ENCODE results near the gene ENOX1. TPM values are rescaled to one million over a fixed set of nuclear protein-coding genes. Genes with fewer than 3 reads are reported as not detected.

The ENOX1 gene
- total and polyA plus RNA-seq, 2 donors, result 4.0 to 5.7 TPM

DNA sequence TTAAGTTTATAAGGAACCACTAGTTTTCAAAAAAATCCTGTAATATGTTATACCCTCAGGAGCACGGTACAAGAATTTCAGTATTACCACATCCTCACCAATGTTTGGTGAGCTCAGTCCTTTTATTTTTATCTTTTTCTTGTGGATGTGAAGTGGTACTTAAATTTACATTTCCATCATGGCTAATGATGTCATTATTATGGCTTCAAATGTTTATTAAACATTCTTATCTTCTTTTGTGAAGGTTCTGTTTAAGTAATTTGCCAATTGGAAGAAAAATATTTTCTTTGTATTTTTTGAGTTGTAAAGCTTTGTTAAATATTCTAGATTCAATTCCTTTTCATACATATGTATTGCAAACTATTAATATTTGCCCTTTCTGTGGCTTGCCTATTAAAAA lies 291.0 kb downstream of the ENOX1 start:
- 64% methylated on average over 1 of the region's 1 CpG for WGBS

DNA sequence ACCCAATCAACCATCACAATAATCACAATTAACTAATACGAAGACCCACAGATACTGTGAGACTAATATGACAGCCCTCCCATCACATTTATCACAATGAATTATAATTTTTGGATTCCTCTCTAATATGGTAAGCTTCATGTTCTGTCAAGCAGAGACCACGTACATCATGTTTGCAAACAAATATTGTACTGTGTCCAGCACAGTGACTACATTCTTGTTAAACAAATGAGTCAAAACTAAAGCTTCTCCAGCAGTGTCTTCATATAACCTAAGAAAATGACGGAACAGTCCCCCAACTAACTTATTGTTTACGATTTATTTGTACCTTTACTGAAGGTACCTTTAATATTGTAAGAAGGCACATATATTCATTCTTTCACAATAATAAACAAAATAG lies 292.6 kb downstream of the ENOX1 start:
- Histone ChIP-seq H3K36me3 (ENCODE audit: control insufficient read depth in 2 of 2, insufficient read depth in 2 of 2, low read length in 1 of 2) (no peaks in the 10 kb centered on the region), H3K27ac (ENCODE audit: low read depth in 1 of 2, low read length in 1 of 2) (no peak overlapping the region), H3K4me1 (ENCODE audit: control insufficient read depth in 2 of 2, insufficient read depth in 2 of 2, low read length in 2 of 2) (no peaks in the 10 kb centered on the region), H3K4me3 (ENCODE audit: low read length in 2 of 2) (no peak overlapping the region), H3K9me3 (ENCODE audit: control insufficient read depth in 2 of 2, insufficient read depth in 1 of 2, low read length in 1 of 2) (no peaks in the 10 kb centered on the region), H3K27me3 (ENCODE audit: control insufficient read depth in 2 of 2, insufficient read depth in 1 of 2, low read length in 1 of 2) (no peaks in the 10 kb centered on the region)
- 97% methylated on average over 4 of the region's 4 CpGs for WGBS
- no peak for DNase-seq (ENCODE audit: low read depth in 6 of 9, low spot score in 9 of 9)

More for the DNA sequence above, 291.0 kb downstream of the ENOX1 start:
- no peaks in the 10 kb centered on the region for H3K27me3 ChIP-seq (ENCODE audit: control insufficient read depth in 2 of 2, insufficient read depth in 1 of 2, low read length in 1 of 2)
- DNase-seq (ENCODE audit: low read depth in 6 of 9, low spot score in 9 of 9), result no peak
- no peak overlapping the region for H3K4me3 ChIP-seq (ENCODE audit: low read length in 2 of 2)
- no peaks in the 10 kb centered on the region for H3K36me3 ChIP-seq (ENCODE audit: control insufficient read depth in 2 of 2, insufficient read depth in 2 of 2, low read length in 1 of 2)
- no peak overlapping the region for H3K27ac ChIP-seq (ENCODE audit: low read depth in 1 of 2, low read length in 1 of 2)
- no peaks in the 10 kb centered on the region for H3K9me3 ChIP-seq (ENCODE audit: control insufficient read depth in 2 of 2, insufficient read depth in 1 of 2, low read length in 1 of 2)
- no peaks in the 10 kb centered on the region for H3K4me1 ChIP-seq (ENCODE audit: control insufficient read depth in 2 of 2, insufficient read depth in 2 of 2, low read length in 2 of 2)

DNA sequence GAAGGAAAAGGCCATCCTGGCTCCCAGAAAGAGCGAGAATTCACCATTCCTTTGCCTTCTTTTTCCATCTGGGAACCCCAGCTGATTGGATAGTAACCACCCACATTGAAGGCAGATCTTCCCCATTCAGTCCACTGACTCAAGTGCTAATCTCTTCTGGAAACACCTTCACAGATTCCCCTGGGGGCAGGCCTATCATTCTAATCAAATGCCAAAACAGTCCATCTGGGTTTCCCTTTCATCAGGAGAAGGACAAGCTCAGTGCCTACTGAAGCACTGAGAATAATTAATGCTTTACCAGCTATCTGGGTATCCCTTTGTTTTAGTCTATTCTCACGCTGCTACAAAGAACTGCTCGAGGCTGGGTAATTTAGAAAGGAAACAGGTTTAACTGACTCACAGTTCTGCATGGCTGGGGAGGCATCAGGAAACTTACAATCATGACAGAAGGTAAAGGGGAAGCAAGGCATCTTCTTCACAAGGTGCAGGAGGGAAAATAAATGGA lies 293.2 kb downstream of the ENOX1 start:
- Histone ChIP-seq H3K27ac (ENCODE audit: low read depth in 1 of 2, low read length in 1 of 2) (no peak overlapping the region), H3K9me3 (ENCODE audit: control insufficient read depth in 2 of 2, insufficient read depth in 1 of 2, low read length in 1 of 2) (no peaks in the 10 kb centered on the region)
- WGBS, result 77% methylated on average over 3 of the region's 3 CpGs

DNA sequence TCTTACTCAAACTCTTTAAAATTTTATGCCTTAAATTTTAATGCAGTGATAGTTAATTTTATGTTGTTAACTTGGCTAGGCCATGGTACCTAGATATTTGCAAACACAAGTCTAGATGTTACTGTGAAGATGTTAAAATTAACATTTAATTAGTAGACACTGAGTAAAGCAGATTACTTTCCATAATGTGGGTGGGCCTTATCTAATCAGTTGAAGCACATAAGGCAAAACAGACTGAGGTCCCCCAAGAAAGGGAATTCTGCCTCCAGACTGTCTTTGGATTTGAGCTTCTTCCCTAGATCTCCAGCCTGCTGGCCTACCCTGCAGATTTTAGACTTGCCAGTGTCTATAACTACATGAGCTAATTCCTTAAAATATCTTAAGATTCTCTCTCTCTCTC lies 294.0 kb downstream of the ENOX1 start:
- H3K27ac ChIP-seq (ENCODE audit: low read depth in 1 of 2, low read length in 1 of 2), result no peak overlapping the region
- H3K4me3 ChIP-seq (ENCODE audit: low read length in 2 of 2), result no peak overlapping the region
- no peaks in the 10 kb centered on the region for H3K9me3 ChIP-seq (ENCODE audit: control insufficient read depth in 2 of 2, insufficient read depth in 1 of 2, low read length in 1 of 2)
- no peak for DNase-seq (ENCODE audit: low read depth in 6 of 9, low spot score in 9 of 9)
- no peaks in the 10 kb centered on the region for H3K4me1 ChIP-seq (ENCODE audit: control insufficient read depth in 2 of 2, insufficient read depth in 2 of 2, low read length in 2 of 2)
- H3K36me3 ChIP-seq (ENCODE audit: control insufficient read depth in 2 of 2, insufficient read depth in 2 of 2, low read length in 1 of 2), result no peaks in the 10 kb centered on the region
- H3K27me3 ChIP-seq (ENCODE audit: control insufficient read depth in 2 of 2, insufficient read depth in 1 of 2, low read length in 1 of 2), result no peaks in the 10 kb centered on the region

More for the DNA sequence above, 293.2 kb downstream of the ENOX1 start:
- Histone ChIP-seq H3K36me3 (ENCODE audit: control insufficient read depth in 2 of 2, insufficient read depth in 2 of 2, low read length in 1 of 2) (no peaks in the 10 kb centered on the region), H3K27me3 (ENCODE audit: control insufficient read depth in 2 of 2, insufficient read depth in 1 of 2, low read length in 1 of 2) (no peaks in the 10 kb centered on the region), H3K4me1 (ENCODE audit: control insufficient read depth in 2 of 2, insufficient read depth in 2 of 2, low read length in 2 of 2) (no peaks in the 10 kb centered on the region), H3K4me3 (ENCODE audit: low read length in 2 of 2) (no peak overlapping the region)
- DNase-seq (ENCODE audit: low read depth in 6 of 9, low spot score in 9 of 9), result no peak

DNA sequence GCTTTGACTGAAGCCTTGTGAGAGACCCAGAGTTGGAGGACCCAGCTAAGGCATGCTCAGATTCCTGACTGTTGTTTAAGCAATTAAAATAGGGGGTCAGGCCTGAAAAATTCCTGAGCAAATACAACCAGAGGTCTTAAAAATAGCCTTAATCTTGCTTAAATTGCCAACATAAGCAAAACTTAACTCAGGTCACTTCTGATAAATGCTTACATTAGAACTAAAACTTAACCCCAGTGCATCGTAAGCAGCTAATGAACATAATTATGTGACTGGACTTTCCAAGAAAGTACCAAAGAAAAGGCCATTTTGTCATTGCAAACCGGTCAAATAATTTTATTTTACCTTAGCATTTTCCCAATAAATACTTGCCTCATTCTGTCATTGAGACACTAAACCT lies 294.5 kb downstream of the ENOX1 start:
- H3K36me3 ChIP-seq (ENCODE audit: control insufficient read depth in 2 of 2, insufficient read depth in 2 of 2, low read length in 1 of 2), result no peaks in the 10 kb centered on the region
- no peak overlapping the region for H3K27ac ChIP-seq (ENCODE audit: low read depth in 1 of 2, low read length in 1 of 2)
- no peaks in the 10 kb centered on the region for H3K4me1 ChIP-seq (ENCODE audit: control insufficient read depth in 2 of 2, insufficient read depth in 2 of 2, low read length in 2 of 2)
- H3K9me3 ChIP-seq (ENCODE audit: control insufficient read depth in 2 of 2, insufficient read depth in 1 of 2, low read length in 1 of 2), result no peaks in the 10 kb centered on the region
- WGBS, result 97% methylated on average over 2 of the region's 2 CpGs
- no peak overlapping the region for H3K4me3 ChIP-seq (ENCODE audit: low read length in 2 of 2)
- H3K27me3 ChIP-seq (ENCODE audit: control insufficient read depth in 2 of 2, insufficient read depth in 1 of 2, low read length in 1 of 2), result no peaks in the 10 kb centered on the region
- no peak for DNase-seq (ENCODE audit: low read depth in 6 of 9, low spot score in 9 of 9)

DNA sequence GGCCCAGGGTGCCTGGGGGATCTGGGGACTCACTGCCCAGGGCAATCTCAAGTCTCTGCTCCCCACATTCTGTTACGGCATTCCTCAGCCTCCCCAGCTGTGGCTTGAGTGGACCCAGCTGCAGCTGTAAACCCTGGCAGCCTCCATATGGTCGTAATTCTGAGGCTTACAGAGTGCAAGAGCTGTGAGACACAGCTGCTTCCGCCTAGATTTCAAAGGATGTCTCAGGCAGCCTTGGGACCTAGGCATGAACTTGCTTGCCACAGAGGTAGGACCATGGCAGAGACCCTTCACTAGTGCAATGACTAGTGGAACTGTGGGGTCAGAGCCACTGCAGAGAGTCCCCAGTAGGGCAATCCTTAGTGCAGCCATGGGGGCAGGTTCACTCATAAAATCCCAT lies 297.5 kb downstream of the ENOX1 start:
- Histone ChIP-seq H3K27me3 (ENCODE audit: control insufficient read depth in 2 of 2, insufficient read depth in 1 of 2, low read length in 1 of 2) (no peaks in the 10 kb centered on the region), H3K4me3 (ENCODE audit: low read length in 2 of 2) (no peak overlapping the region), H3K4me1 (ENCODE audit: control insufficient read depth in 2 of 2, insufficient read depth in 2 of 2, low read length in 2 of 2) (no peaks in the 10 kb centered on the region), H3K27ac (ENCODE audit: low read depth in 1 of 2, low read length in 1 of 2) (no peak overlapping the region), H3K9me3 (ENCODE audit: control insufficient read depth in 2 of 2, insufficient read depth in 1 of 2, low read length in 1 of 2) (no peaks in the 10 kb centered on the region), H3K36me3 (ENCODE audit: control insufficient read depth in 2 of 2, insufficient read depth in 2 of 2, low read length in 1 of 2) (no peaks in the 10 kb centered on the region)
- no peak for DNase-seq (ENCODE audit: low read depth in 6 of 9, low spot score in 9 of 9)
- 90% methylated on average over 3 of the region's 3 CpGs for WGBS

DNA sequence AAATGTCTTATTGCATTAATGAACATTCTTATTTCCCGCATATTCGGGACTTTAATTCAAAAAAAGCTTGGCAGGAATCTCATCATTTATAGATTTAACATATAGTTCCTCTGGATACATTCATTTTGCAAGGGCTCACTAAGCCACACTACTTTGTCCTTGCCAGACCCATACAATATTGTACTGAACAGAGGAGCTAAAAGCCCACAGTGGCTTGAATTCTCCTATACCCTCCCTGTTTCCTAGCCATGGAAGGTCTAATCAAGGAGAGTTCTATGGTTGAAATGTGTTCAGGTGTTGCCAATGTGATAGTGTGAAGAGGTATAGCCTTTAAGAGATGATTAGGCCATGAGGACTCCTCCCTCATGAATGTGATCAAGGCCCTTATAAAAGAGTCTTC lies 298.9 kb downstream of the ENOX1 start:
- Histone ChIP-seq H3K4me1 (ENCODE audit: control insufficient read depth in 2 of 2, insufficient read depth in 2 of 2, low read length in 2 of 2) (no peaks in the 10 kb centered on the region), H3K9me3 (ENCODE audit: control insufficient read depth in 2 of 2, insufficient read depth in 1 of 2, low read length in 1 of 2) (no peaks in the 10 kb centered on the region), H3K4me3 (ENCODE audit: low read length in 2 of 2) (no peak overlapping the region), H3K27me3 (ENCODE audit: control insufficient read depth in 2 of 2, insufficient read depth in 1 of 2, low read length in 1 of 2) (no peaks in the 10 kb centered on the region), H3K36me3 (ENCODE audit: control insufficient read depth in 2 of 2, insufficient read depth in 2 of 2, low read length in 1 of 2) (no peaks in the 10 kb centered on the region), H3K27ac (ENCODE audit: low read depth in 1 of 2, low read length in 1 of 2) (no peak overlapping the region)
- WGBS, result 97% methylated on average over 2 of the region's 2 CpGs
- DNase-seq (ENCODE audit: low read depth in 6 of 9, low spot score in 9 of 9), result no peak

DNA sequence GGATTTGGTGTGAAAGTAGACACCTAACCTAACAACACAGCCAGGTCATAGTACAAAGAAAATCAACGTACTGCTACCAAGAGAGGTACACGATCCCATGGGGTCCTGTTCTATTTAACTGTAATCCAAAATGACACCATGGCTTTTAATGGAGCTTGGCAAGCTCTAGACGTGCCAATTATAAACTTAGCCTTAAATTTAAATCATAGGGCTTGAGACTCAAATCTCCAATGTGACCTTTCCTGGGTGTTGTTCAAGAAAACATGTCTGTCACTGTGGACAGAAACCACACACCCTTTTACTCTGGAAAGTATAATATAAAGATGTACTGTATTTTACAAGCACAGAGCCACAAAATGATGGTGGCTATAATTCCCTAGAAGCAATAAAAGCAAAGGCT lies 299.3 kb downstream of the ENOX1 start:
- Histone ChIP-seq H3K4me1 (ENCODE audit: control insufficient read depth in 2 of 2, insufficient read depth in 2 of 2, low read length in 2 of 2) (no peaks in the 10 kb centered on the region), H3K4me3 (ENCODE audit: low read length in 2 of 2) (no peak overlapping the region), H3K27me3 (ENCODE audit: control insufficient read depth in 2 of 2, insufficient read depth in 1 of 2, low read length in 1 of 2) (no peaks in the 10 kb centered on the region), H3K27ac (ENCODE audit: low read depth in 1 of 2, low read length in 1 of 2) (no peak overlapping the region), H3K36me3 (ENCODE audit: control insufficient read depth in 2 of 2, insufficient read depth in 2 of 2, low read length in 1 of 2) (no peaks in the 10 kb centered on the region), H3K9me3 (ENCODE audit: control insufficient read depth in 2 of 2, insufficient read depth in 1 of 2, low read length in 1 of 2) (no peaks in the 10 kb centered on the region)
- WGBS, result 90% methylated on average over 3 of the region's 3 CpGs
- no peak for DNase-seq (ENCODE audit: low read depth in 6 of 9, low spot score in 9 of 9)

DNA sequence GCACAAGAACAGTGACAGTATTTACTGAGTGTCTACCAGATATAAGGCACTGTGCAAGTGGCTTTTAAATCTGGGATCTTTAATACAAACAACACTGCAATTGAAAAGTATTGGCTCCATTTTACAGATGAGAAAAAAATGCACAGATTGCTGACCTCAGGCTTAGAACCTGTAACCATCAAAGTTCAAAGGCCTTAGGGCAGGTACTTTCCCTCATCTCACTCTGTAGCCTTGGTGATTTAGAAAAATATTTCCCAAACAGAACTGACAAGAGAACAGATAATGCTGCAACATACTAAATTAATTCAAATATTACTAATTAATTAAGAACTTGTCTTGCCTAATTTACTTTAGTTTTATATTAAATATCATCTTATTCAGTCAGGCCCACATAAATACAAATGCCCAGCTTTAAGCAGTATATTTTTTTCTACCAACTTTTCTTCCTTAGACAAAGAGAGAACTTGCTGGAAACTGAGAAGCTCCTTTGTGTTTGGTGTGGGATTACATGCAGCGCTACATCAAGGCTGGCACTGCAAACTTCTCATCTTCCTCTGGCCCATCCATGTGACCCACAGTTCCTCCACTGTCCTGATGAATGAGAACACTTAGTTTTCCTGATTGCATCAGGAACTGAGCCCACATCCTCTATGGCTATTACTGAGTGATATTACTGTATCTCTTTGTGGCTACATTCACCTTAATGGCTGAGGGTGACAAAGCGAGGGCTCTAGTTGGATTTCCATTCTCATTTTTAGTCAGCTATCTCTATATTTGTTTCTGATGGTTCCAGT lies 302.1 kb downstream of the ENOX1 start:
- Histone ChIP-seq H3K9me3 (ENCODE audit: control insufficient read depth in 2 of 2, insufficient read depth in 1 of 2, low read length in 1 of 2) (no peaks in the 10 kb centered on the region), H3K27ac (ENCODE audit: low read depth in 1 of 2, low read length in 1 of 2) (no peak overlapping the region), H3K4me3 (ENCODE audit: low read length in 2 of 2) (no peak overlapping the region), H3K27me3 (ENCODE audit: control insufficient read depth in 2 of 2, insufficient read depth in 1 of 2, low read length in 1 of 2) (no peaks in the 10 kb centered on the region), H3K4me1 (ENCODE audit: control insufficient read depth in 2 of 2, insufficient read depth in 2 of 2, low read length in 2 of 2) (no peaks in the 10 kb centered on the region), H3K36me3 (ENCODE audit: control insufficient read depth in 2 of 2, insufficient read depth in 2 of 2, low read length in 1 of 2) (no peaks in the 10 kb centered on the region)
- DNase-seq (ENCODE audit: low read depth in 6 of 9, low spot score in 9 of 9), result no peak
- WGBS, result 82% methylated on average over 2 of the region's 2 CpGs
